NCI-H1092 (cell line): ENCODE results near the gene SLC66A1.

ENCODE experiments used
- DNase-seq: peaks from one replicate; lab custom pipeline; 2025; lab: John Stamatoyannopoulos, UW

SLC66A1 gene

DNA sequence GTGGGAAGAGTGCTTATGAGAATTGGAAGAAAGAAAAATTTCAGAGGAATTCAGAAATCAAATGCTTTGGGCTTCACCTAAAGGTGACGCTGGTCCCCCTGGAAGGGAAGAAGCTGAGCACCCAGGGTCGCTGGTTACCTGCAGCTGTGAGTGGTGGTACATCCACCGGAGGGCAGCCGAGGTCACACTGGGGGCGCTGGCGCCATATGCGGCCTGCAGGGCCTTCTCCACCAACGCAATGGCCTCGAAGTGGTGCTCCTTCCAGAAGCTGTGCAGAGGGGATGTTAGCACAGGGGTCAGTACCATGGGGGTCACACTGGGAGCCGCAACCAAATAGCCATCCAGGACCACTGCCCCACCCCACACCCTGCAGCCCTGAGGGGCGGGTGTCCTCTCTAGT lies 6.2 kb upstream of the SLC66A1 start:
- DNase-seq = no peak

DNA sequence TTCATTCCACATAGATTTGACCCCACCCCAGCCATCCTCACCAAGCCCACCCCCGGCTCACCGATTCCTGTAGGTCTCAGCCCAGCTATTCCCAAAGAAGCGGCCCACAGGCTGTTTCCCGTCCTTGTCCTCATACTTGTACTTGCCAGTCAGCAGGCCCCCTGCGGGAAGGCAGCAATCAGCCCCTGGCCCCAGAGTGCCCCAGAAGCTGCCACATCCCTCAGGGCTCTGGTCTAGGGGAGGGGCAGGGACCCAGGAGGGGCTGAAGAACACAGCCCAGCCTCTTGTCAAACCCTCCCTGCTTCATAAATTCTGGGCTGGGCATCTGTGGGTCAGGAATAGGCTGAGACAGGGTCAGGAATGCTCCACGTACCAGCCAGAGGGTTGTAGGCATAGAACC lies 5.2 kb upstream of the SLC66A1 start:
- DNase-seq = no peak

DNA sequence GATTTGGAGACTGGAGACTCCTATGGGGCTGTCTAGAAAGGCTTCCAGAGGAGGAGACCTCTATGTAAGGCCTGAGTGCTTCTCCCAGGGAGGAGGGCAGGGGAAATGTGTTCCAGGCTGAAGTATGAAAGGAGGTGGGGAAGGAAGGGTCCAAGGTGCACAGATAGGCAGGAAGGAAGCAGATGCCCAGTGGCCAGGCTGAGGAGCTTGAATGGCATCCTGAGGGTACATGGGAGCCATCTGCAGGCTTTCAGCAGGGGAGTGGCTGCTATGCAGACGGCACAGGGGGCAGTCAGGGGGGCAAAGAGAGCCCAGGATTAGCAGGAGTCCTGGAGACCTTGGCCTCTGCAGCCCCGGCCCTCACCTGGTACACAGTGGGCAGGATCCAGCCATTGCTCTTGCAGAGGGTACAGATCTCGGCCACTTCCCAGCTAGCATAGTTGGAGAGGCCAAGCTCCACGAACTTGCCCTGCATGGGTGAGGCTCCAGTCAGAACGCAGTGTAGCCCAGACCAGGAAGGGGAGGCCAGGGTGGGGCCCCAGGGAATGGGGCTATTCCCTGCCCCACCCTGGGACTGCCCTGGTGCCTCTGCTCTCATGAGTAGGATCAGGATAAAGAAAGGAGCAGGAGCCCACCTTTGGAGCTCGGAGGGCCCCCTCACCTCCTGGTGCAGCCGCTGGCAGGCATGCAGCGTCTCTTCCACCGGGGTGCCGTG lies 4.2 kb upstream of the SLC66A1 start:
- DNase-seq = no peak

DNA sequence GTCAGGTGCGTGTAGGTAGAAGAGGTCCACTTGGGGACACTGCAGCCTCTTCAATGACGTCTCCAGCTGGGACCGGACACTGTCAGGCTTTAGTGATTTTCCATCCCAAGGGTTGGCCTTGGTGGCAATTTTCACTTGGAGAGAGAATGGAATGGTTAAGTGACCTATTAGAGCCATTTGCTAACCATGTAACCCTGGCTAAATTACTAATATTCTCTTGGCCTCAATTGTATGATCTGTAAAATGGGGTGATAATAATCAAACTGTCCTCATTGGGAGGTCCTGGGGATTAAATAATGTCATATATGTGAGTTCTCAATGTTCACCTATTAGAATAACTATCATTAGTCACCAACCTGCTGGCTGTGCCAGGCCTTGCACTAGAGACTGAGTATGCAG lies 3.6 kb upstream of the SLC66A1 start:
- DNase-seq = no peak

DNA sequence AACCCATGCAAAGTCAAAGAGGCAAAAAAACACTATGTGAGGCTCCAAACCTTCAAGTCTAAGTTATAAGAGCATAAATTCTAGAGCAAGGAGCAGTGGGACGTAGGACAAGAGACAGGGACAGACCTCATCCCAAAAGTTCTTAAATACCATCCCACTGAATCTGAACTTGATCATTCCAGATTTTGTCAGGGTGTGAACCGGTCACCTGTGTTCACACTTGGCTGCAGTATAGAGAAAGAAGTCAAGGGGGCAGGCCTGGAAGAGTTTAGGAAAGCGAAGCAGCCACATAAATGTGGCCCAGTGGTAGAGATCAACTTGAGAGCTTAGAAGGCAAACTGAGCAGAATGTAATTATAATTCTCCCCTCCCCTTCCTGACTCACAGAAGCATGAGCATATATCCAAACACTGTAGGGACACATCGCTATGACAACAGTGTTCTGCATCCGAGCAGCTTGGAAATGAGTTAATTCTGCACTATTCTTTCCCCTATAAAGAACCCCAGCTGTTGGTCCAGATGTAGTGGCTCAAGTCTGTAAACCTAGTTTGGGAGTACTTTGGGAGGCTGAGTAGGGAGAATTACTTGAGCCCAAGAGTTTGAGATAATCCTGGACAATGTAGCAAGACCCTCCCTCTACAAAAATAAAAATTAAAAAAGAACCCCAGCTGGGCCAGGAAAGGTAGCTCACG lies 2.9 kb upstream of the SLC66A1 start:
- DNase-seq = no peak

DNA sequence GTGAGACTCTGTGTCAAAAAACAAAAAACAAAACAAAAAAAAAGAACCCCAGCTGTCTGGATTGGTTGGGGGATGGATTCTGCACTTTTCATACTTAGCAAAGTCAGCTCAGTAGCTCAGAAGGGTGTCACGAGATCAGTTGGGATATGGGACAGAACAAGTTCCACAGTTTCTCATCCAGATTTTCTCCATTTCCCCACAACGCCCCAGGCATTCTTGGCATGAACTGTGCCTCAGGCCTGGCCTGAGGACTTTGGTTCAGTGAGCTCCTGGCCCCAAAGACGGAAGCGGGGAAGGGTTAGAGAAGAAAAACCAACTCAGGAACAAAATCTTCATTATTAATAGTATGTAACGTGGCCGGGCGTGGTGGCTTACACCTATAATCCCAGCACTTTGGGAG lies 2.1 kb upstream of the SLC66A1 start:
- no peak for DNase-seq

DNA sequence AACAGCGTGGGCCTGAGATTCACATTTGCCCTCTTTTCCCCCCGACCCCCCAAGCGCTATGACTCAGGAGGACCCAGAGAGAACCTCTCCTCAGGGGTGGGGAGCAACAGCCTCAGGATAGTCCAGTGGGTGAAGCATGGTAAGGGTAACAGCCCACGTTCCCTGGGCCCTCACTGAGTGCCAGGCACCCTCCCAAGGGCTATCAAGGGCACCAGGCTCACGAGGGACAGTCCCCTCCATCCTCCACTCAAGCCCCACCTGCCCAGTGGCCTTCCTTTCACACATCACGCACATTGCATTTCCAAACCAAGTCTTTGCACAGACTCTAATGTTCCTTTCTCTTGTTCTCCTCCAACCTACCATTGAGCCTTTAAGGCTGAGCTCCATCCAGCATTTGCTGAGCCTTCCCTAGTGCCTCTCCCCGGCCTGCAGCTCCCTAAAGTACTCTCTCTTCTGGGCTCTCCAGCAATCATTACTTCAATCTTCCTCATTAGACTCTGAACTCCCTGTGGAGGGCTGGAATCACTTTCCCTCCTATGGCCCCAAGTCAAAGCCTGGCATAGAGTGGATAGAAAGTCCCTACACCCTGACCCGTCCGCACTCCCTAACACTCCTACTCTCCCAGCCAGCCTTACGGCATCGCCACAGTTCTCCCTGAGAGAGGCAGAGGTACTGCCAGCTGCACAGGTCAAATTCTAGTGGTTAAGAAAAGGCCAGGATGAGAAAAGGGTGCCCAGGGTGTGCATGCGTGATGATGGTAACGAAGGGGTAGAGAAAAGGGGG lies 1.2 kb upstream of the SLC66A1 start:
- DNase-seq = peak; percentile 45

DNA sequence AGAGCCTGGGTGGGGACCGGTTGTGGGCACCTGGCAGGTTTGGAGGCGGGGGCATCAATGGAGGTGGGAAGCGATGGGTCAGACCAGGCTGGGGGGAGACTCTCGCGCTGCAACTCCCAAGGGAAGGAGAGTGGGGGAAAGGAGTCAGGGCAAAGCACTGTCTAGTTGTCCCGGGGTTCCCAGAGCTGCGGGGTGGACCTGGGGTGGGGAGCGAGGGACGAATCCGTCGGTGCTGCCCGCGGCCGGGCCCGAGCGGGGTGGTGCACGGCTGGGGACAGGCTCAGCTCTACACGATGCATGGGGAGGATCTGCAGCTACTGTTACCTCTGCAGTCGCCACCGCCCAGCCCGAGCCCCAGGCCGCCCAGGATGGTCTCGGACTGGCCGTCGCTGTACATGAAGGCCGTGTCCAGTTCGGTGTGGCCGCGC lies 609 bp upstream of the SLC66A1 start:
- DNase-seq = peak; percentile 45

DNA sequence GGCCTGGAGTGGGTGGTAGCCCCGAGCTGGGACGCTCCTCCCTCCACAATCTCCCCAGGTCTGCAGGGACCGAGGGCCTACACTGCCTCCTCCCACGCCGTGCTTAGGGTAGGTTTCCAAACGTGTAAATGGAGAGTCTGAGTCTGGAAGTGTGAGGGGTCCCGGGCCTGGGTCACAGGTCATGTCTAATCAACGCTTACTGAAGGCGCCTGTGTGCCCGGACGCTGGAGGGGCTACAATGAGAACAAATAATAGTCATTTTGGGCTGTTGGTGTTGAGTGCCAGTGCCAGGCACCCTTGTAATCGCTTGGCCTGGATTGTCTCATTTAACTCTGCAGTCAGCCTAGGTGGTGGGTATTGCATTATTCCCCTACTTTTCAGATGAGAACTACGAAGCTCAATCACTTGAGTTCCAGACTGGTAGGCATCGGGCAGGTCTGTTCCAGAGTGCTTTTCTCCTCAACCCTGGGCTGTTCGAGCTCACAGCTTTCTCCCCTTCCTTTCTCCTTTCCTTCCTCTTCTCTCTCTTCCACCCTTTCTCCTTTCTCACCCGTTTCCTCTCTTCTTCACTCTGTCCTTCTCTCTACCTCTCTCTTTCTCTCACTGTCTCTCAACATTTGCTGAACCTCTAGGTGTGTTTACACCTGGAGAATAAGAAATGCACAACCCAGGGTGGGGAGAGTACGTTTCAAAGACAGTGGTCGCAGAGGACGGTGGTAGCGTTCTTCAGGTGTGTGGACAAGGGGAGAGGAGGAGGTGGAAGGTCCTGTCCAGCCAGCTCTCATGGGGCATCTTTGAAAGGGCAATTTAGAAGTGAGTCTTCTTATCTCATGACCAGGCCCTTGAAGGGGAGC lies 883 bp downstream of the SLC66A1 start:
- peak; percentile 15 for DNase-seq

DNA sequence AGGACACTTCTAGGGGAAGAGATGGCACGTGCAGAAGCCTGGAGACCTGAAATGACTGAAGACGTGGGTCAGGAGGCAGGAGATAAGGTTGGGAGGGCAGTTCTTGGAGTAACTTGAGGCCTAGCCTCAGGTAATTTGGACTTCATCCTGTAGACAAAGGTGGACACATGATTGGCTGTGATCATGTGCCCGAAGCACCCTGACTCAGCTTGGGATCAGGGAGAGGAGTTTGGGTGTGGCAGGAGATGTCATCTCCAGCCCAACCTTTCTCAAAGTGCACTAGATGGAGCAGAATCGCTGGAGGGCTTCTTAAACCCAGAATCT lies 1.5 kb downstream of the SLC66A1 start:
- DNase-seq = no peak

DNA sequence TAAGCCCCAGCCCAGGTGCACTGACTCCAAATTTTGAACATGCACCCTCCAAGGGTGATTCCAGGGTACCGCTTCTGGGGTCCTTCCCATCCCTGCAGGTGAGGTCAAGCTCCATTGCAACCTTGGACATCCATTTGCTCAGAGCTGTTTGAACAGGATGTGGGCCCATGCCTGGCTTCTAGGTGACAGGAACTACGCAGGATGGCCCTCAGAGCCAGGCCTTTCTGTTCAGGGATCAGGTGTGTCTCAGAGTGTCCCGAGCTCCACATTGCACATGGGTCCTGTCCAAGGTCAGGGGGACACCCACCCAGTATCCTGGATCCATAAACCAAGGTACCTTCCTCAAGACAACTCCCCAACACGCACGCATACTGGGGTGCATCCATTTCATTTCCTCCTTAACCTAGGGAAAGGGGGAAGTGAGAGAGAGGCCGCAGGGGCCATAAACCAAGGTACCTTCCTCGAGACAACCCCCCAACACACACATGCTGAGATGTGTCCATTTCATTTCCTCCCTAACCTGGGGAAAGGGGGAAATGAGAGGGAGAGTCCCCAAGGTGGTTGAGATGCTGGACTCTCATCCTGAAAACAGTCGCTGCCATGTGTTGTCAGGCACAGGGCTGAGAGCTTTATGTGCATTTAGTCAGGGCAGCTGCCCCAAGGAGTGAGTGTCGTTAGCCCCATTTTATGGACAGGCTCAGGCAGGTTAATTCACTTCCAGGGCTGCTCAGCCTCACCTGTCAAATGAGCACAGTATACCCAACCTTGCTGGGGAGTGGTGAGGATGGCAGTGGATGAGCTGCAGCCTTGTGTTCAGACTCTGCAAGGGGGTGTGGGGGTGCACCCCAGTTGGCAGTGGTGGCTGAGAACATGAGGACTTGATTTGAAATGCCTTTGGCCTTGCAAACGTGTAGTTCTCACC lies 2.1 kb downstream of the SLC66A1 start:
- DNase-seq = no peak

DNA sequence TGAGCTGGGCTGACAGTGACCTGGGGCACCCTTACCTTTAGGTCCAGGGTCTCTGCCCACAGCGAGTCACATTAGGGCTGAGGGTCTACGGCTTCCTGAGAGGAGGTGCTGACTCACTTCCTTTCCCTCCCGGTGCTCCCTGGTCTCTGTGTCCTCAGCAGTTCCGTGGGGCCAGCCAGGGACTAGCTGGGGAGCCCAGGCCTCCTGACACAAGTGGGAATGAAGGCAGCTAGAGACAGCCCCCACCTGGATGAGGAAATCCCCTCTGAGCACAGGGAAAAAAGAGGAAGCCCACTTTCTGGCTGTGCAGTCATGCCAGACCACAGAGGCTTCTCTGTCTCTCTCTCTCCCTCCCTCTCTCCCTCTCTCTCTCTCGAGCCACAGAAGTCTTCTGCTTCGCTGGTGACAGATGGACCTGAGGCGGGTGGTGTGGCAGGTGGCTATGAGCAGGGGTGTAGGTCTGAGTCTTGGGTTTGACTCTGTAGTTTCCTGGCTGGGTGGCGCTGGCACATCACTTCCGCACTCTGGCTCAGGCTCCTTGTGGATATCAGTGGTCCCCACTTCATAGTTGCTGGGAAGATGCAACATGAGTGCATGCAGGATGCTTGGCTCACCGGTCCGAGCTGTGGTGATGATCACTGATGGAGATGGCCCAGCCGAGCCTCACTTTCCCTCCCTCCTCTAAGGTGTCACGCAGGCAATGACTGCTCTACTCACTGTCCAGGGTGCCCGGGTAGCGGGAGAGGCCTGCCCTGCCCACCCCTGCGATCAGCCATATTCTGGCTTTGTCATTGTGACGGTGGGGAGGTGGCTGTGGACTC lies 3.5 kb downstream of the SLC66A1 start:
- no peak for DNase-seq

DNA sequence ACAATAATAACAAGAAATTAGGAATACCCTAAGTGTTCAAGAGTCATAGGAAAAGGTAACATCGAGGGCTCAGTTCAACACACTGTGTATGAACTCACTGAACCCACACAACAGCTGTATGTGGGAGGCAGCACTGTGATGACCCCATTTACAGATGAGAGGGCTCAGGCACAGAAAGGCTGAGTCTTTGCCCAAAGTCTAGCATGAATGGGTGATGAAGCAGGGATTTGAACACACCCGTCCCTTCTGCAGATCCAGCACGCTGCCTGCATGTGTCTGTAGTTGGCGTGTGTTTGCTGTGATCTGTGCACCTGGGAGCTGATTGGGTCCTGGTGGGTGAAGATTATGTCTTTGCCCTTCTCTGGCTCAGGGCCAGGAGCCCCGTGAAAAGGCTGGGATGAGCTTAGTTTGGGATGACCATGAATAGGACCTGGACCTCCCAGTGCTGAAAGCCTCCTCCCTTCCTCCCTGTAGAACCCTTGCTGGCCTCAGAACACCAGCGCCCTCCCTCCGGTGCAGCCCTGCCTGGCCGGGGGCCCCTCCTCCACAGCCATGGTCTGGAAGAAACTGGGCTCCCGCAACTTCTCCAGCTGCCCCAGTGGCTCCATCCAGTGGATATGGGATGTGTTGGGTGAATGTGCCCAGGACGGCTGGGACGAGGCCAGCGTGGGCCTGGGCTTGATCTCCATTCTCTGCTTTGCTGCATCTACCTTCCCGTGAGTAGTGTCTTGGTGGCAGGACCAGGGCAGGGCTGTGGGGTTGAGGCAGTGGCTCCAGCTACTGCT lies 5.2 kb downstream of the SLC66A1 start:
- no peak for DNase-seq

DNA sequence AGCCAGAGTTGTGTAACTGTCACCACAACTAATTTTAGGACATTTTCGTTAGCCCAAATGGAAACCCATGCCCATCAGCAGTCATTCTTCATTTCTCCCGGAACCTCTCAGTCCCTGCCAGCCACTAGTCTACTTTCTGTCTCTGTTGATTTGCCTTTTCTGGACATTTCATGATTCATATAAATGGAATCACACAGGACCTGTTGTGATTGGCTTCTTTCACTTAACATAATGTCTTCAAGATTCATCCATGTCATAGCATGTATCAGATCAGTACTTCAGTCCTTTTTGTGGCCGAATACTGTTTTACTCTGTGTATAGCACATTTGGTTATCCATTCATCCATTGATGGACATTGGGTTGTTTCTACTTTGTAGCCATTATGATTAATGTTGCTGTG lies 7.1 kb downstream of the SLC66A1 start:
- DNase-seq = no peak

DNA sequence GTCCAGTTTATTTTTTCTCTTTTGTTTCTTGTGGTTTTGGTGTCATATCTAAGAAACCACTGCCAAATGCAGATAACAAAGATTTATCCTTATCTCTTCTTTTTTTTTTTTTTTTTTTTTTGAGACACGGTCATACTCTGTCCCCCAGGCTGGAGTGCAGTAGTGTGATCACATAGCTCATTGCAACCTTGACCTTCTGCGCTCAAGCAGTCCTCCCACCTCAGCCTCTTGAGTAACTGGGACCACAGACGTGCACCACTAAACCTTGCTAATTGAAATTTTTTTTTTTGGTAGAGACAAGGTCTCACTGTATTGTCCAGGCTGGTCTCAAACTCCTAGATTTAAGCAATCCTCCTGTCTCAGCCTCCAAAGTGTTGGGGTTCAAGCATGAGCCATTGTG lies 8.9 kb downstream of the SLC66A1 start:
- no peak for DNase-seq

DNA sequence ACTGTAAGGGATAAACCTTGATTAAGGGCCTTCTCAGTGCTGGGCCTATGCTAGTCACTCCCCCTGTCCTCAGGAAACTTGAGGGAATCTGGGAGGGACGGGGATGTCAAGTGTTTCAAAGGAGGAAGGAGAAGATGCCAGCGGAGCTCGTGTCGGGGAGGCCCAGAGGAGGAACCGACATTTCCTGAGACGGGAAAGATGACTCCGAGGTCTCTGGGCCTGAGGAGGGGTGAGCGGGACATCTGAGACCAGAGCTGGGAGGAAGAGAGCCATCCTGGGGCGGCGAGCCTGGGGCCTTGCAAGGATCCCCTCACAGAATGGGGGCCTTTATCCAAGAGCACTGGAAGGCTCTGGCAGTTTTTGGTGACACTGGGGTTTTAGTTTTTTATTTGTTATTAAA lies 10.4 kb downstream of the SLC66A1 start:
- no peak for DNase-seq

DNA sequence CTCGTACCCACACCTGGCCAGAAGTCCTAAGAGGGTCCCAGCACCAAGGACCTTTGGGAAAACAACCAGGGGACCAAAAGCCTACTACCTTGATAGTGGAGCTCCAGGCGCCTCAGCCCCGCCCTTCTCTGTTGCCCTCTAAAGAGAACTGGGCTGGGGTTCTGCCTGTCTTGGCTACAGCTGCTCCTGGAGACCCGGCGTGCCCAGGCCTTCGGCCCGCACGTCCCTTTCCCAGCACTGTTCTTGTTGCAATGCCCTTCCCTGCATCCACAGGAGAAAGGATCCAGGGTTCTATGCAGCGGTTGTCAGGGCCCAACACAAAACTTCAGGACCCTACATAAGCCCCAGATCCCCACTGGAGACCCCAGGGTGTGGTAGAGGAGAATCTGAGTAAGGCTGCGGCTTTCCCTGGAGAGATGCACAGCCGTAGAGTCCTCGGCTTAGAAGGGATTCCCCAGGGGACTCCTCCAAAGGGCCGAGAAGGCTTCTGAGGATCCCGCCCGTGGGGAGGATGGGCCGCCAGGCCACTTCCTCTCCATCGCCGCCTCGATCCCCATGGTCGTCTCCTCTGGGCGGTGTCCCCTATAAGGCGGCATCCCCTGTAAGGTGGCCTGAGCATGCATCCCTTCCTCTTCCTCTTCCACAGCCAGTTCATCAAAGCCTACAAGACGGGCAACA lies 12.0 kb downstream of the SLC66A1 start:
- DNase-seq = no peak

DNA sequence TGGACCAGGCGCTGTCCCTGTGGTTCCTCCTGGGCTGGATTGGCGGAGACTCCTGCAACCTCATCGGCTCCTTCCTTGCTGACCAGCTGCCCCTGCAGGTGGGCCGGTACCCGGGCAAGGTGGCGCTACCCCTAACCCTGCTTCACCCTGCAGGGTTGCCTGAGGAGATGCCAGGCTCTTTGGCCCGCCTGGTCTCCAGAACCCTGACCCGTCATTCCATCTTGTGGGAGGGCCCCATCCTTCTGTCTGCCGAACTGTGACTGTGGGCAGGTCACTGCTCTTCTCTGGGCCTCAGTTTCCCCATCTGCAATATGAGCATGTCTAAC lies 12.5 kb downstream of the SLC66A1 start:
- DNase-seq = no peak

DNA sequence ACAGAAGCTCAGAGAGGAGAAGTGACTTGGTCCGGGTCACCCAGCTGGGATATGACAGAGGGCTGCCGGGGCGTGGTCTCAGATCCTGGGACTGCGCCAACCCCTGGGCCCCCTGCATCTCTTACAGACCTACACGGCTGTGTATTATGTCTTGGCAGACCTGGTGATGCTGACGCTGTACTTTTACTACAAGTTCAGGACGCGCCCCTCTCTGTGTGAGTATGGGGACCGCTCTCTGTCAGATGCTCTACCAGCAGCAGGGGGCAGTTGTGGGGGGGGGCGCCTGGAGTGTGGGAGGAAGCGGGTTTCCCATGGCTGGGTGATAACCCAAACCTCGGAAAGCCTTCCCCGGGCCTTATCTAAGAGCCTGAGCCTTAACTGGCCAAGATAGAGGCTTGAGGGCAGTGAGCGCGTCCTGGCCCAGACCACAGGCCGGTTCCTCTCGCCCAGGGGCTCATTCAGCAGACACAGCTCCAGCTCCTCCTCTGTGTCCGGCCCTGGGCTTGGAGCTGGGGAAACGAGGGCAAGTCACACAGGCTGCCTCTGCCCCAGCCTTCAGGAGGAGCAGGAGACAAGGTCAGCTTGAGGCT lies 13.3 kb downstream of the SLC66A1 start:
- DNase-seq = no peak
